Memory B cell (primary cell): ENCODE data around the gene OR52A5.
"Not testable (repeated sequence)": the region's sequence is repeated elsewhere in the genome, so short reads cannot be mapped to it uniquely, and the experiment has no call there.

Experiments
- ATAC-seq: fragments of 150-1000 bp; cut with Tn5 transposase; 2 replicates; pipeline ENCODE4 v1.10.0; 2021; ENCODE audit warnings: low read depth, mild to moderate bottlenecking, moderate library complexity
- DNase-seq, 2 donors: peaks; one replicate each; pipeline ENCODE4 v3.0.0; 2022; ENCODE audit warnings: low spot score in 2 of 2
- H3K27ac Mint-ChIP-seq: one replicate; pipeline ENCODE4 v1.8.0; 2022; ENCODE audit warnings: mild to moderate bottlenecking, moderate library complexity, mixed read lengths
- H3K27me3 Mint-ChIP-seq: one replicate; pipeline ENCODE4 v1.8.0; 2022; ENCODE audit warnings: mixed read lengths
- H3K36me3 Mint-ChIP-seq: one replicate; pipeline ENCODE4 v1.8.0; 2022; ENCODE audit warnings: mild to moderate bottlenecking, mixed read lengths
- H3K4me1 Mint-ChIP-seq: one replicate; pipeline ENCODE4 v1.8.0; 2022; ENCODE audit warnings: mixed read lengths
- H3K4me3 Mint-ChIP-seq: one replicate; pipeline ENCODE4 v1.8.0; 2022; ENCODE audit warnings: mild to moderate bottlenecking, moderate library complexity, mixed read lengths
- H3K9me3 Mint-ChIP-seq: one replicate; pipeline ENCODE4 v1.8.0; 2022; ENCODE audit warnings: mixed read lengths

Gene OR52A5

DNA sequence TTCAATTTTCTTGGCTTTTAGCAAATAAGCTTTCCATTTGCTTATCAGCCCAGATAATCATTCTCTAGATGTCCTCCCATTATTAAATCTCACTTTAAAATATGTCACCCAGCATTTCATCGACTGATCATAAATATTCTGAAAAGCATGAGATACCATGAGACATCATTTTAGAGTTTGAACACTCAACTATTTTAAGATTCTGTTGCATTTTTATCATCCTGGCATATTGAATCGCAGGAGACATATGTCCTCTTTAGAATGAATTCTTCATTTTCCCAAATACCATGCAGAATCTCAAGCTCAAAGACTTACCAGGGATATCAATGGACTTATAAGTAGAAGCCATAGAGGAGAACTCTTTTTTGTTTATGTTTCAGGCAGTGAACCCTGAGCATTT is at the start of gene OR52A5:
Gene OR52A5, minus strand, starts transcription at position 361 of the 400 bp plus-strand sequence. CDS start 5,714 bp downstream, outside the sequence.
- ATAC-seq: no peak
- Mint-ChIP-seq H3K4me1 (no peaks in the 10 kb centered on the region), H3K9me3 (no peaks in the 10 kb centered on the region), H3K36me3 (no peaks in the 10 kb centered on the region), H3K4me3 (no peak within 1 kb of the TSS), H3K27me3 (no peaks in the 10 kb centered on the region), H3K27ac (no peak within 1 kb of the TSS)
- no peak for DNase-seq

DNA sequence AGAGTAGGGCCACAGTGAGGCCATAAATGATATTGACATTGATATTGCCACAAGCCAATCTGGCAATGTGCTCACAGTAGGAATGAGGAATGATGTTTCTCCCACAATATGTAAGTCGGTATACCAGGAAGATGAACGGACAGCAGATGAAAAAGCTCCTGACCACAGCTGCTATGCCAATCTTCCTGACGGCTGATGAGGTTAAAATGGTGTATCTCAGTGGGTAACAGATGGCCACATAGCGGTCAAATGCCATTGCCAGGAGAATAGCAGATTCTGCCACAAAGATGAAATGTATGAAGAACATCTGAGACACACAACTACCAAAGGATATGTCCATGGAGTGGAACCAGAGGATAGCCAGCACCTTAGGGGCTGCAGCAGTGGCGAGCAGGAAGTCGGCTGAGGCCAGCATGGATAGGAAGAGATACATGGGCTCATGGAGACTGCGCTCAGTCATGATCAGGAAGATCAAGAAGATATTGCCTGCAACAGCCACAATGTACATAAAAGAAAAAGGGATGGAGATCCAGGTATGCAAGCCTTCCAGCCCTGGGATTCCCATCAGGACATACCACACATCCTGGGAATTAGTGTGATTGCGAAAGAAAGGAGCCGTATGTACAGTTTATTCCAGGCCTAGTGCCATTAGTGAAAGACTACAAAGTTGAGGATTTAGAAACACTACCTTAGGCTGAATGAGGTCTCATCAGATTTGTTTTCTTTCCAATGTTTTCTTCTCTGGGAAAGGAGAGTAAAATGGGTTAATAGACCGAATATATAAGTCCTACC is 40.1 kb upstream of the OR52A5 start:
- H3K4me3 Mint-ChIP-seq: no peak overlapping the region
- ATAC-seq (no peak), DNase-seq (no peak)
- no peak overlapping the region for H3K27ac Mint-ChIP-seq
- H3K4me1 Mint-ChIP-seq: no peaks in the 10 kb centered on the region
- H3K27me3 Mint-ChIP-seq: peaks cover 4% of the 10 kb centered on the region
- peaks cover 3% of the 10 kb centered on the region for H3K9me3 Mint-ChIP-seq
- H3K36me3 Mint-ChIP-seq: no peaks in the 10 kb centered on the region

DNA sequence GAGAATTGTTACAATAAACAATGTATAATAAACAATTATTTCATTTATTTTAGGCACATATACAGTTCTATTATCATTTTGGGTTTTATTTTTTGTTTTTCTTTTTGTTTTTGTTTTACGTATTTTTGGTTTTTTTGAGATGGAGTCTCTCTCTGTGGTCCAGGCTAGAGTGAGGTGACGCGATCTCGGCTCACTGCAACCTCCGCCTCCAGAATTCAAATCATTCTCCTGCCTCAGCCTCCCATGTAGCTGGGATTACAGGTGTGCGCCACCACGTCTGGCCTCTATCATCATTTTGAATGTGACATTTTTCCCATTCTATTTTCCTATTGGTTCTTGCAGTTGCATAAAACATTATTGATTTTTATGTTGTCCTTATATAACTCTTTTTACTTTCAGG is 36.8 kb upstream of the OR52A5 start:
- no peak overlapping the region for H3K27ac Mint-ChIP-seq
- no peak for ATAC-seq
- H3K36me3 Mint-ChIP-seq: no peaks in the 10 kb centered on the region
- DNase-seq: no peak
- peaks cover 2% of the 10 kb centered on the region for H3K27me3 Mint-ChIP-seq
- no peak overlapping the region for H3K4me3 Mint-ChIP-seq
- H3K4me1 Mint-ChIP-seq: no peaks in the 10 kb centered on the region
- peaks cover 3% of the 10 kb centered on the region for H3K9me3 Mint-ChIP-seq

DNA sequence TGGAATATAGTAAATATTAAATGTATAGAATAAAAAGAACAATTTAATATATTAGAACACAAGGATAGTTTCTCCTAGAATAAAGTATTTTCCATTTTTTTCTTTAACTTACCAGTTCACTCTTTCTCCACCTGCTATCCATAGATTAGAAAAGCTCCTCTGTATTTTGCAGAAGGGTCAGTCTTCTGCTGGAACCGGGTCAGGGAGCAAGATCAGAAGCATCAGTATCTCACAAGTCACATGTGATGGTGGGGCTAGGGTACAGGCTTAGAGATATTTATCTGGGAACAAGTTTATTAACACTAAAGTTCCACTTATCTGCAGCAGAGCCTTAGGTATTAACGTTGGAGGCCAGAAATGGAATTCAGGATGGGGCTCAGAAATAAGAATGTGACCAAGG is 33.7 kb upstream of the OR52A5 start:
- ATAC-seq: no peak
- Mint-ChIP-seq H3K36me3 (no peaks in the 10 kb centered on the region), H3K27me3 (no peaks in the 10 kb centered on the region), H3K9me3 (peaks cover 3% of the 10 kb centered on the region), H3K4me1 (no peaks in the 10 kb centered on the region), H3K4me3 (no peak overlapping the region), H3K27ac (no peak overlapping the region)
- DNase-seq: no peak

DNA sequence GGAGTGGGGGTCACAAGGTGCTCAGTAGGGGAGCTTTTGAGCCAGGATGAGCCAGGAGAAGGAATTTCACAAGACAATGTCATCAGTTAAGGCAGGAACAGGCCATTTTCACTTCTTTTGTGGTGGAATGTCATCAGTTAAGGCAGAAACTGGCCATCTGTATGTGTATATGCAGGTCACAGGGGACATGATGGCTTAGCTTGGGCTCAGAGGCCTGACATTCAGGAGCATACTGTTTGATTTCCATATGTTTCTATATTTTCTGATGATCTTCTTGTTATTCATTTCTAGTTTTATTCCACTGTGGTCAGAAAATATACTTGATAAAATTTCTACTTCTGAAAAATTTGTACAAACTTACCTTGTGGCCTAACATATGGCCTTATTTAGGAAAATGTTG is 27.7 kb upstream of the OR52A5 start:
- not testable (repeated sequence) for H3K27ac Mint-ChIP-seq, H3K4me1 Mint-ChIP-seq, DNase-seq, H3K36me3 Mint-ChIP-seq, H3K4me3 Mint-ChIP-seq, H3K9me3 Mint-ChIP-seq, H3K27me3 Mint-ChIP-seq, ATAC-seq

DNA sequence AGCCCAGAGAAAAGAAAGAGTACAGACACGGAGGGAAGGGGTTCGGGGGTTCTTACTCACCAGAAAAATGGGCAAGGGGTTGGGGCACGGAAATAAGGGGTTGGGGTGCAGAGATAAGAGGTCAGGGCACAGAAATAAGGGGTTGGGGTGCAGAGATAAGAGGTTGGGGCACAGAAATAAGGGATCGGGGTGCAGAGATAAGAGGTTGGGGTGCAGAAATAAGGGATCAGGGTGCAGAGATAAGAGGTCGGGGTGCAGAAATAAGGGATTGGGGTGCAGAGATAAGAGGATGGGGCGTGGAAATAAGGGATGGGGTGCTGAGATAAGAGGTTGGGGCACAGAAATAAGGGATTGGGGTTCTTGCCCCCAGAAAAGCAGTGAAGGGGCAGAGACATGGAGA is 26.7 kb upstream of the OR52A5 start:
- H3K9me3 Mint-ChIP-seq, H3K4me1 Mint-ChIP-seq, ATAC-seq, H3K27ac Mint-ChIP-seq, H3K27me3 Mint-ChIP-seq, H3K36me3 Mint-ChIP-seq, H3K4me3 Mint-ChIP-seq, DNase-seq: not testable (repeated sequence)

DNA sequence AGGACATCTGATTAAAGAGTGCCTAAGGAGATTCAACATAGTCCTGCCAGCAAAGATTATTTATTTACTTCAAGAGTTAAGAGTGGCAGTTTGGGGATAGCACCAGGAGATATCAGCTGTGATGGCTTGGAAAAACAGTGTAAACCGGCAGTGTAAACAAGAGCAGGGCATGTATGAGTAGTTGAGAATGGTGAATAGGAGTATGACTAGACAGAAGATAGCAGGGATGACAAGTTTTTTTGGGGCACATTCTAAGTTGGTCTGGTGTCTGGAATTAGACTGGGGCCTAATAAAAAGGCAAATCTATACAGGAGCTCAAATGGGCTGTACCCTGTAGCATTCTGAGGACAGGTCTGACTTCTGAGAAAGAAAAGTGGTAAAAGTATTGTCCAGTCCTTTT is 22.9 kb upstream of the OR52A5 start:
- not testable (repeated sequence) for DNase-seq, ATAC-seq, H3K27me3 Mint-ChIP-seq, H3K27ac Mint-ChIP-seq, H3K4me3 Mint-ChIP-seq, H3K36me3 Mint-ChIP-seq, H3K9me3 Mint-ChIP-seq, H3K4me1 Mint-ChIP-seq

DNA sequence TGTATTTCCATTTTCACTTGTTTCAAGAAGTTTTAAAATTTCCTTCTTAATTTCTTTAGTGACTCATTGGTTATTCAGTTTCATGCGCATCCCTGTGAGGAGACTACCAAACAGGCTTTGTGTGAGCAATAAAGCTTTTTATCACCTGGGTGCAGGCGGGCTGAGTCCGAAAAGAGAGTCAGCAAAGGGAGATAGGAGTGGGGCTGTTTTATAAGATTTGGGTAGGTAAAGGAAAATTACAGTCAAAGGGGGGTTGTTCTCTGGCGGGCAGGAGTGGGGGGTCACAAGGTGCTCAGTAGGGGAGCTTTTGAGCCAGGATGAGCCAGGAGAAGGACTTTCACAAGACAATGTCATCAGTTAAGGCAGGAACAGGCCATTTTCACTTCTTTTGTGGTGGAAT is 22.1 kb upstream of the OR52A5 start:
- H3K9me3 Mint-ChIP-seq, H3K4me3 Mint-ChIP-seq, DNase-seq: not testable (repeated sequence)

DNA sequence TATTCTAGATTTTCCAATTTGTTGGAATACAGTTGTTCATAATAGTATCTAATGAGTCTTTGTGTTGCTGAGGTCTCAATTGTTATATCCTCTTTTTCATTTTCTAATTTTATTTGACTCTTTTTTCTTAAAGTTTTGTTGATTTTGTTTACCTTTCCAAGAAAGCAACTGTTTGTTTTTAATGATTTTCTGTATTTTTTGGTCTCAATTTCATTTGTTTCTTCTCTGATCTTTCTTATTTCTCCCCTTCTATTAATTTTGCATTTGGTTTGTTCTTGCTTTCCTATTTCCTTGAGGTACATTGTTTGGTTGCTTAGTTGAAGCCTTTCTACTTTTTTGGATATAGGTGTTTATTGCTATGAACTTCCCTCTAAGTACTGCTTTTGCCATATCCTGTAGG is 21.6 kb upstream of the OR52A5 start:
- no peak overlapping the region for H3K4me3 Mint-ChIP-seq
- H3K4me1 Mint-ChIP-seq: no peaks in the 10 kb centered on the region
- DNase-seq (no peak), ATAC-seq (no peak)
- peaks cover 7% of the 10 kb centered on the region for H3K27me3 Mint-ChIP-seq
- H3K36me3 Mint-ChIP-seq: no peaks in the 10 kb centered on the region
- no peaks in the 10 kb centered on the region for H3K9me3 Mint-ChIP-seq
- H3K27ac Mint-ChIP-seq: no peak overlapping the region

More for the DNA sequence above, 22.1 kb upstream of the OR52A5 start:
- not testable (repeated sequence) for H3K36me3 Mint-ChIP-seq, H3K27ac Mint-ChIP-seq, H3K4me1 Mint-ChIP-seq, ATAC-seq, H3K27me3 Mint-ChIP-seq

DNA sequence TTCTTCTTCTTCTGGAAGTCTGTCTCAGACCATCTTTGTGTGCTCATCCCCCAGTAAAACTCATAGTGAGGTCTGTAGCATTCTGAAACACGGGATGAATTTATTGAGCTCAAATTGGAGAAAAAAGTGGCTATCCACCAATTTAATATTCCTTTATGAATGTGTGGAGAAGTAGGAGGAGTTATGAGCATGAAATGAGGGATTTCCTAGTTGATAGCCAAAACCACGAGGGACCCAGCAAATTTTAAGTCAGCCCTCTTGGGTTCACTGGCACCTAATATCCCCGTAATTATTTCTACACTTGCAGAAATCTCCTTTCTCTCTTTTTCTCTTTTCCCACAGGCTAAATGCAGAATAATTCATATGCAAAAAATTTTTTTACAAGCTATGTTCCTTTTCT is 16.5 kb upstream of the OR52A5 start, which contains the start of gene OR52A1:
Gene OR52A1, minus strand, starts transcription at position 101 of the 400 bp plus-strand sequence. CDS start 2,388 bp downstream, outside the sequence.
- H3K27ac Mint-ChIP-seq: no peak within 1 kb of the TSS
- no peak for ATAC-seq

DNA sequence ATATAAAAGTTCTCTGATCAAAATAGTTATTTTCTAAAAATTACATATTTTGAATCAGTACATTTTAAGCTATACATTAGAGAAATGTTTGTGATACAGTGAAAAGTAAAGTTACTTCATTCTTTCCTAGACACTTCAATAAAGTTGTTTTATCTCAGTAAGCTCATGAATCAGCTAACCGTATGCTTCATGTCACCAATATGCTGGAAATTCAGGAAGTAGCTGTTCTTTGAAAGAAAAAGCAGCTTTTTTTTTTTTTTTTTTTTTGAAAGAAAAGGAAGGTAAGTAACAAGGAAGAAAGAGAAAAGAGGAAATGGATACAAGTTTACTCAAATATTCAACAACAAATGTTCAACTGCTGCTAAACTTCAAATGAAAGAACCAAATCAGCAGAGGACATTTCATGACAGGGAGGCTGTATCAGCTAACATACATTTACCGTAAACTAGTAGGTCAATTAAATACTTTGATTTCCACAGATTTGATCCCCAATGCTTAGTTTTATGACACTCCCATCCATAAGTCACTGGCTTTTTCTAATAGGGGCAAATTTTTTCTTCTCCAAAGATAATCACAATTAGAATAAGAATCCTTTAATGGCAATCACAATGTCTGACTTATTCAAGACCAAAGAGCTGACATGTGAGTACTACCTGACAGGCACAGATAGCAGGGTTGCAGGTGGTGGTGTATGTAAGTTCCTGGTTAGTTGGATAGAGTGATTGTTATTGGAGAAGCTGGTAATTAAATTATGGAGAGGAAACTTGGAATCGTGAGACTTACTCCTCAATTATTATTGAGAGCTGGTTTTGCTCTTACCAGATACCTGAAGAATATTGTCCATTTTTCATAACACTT is 15.6 kb upstream of the OR52A5 start:
- Mint-ChIP-seq H3K4me1 (no peaks in the 10 kb centered on the region), H3K27ac (no peak overlapping the region), H3K4me3 (no peak overlapping the region), H3K9me3 (no peaks in the 10 kb centered on the region), H3K27me3 (peaks cover 2% of the 10 kb centered on the region), H3K36me3 (no peaks in the 10 kb centered on the region)
- ATAC-seq: no peak
- no peak for DNase-seq

More for the DNA sequence above, 16.5 kb upstream of the OR52A5 start, which contains the start of gene OR52A1:
- DNase-seq: no peak
- H3K27me3 Mint-ChIP-seq: peaks cover 2% of the 10 kb centered on the region
- no peaks in the 10 kb centered on the region for H3K36me3 Mint-ChIP-seq
- no peaks in the 10 kb centered on the region for H3K9me3 Mint-ChIP-seq
- no peak within 1 kb of the TSS for H3K4me3 Mint-ChIP-seq
- H3K4me1 Mint-ChIP-seq: no peaks in the 10 kb centered on the region

DNA sequence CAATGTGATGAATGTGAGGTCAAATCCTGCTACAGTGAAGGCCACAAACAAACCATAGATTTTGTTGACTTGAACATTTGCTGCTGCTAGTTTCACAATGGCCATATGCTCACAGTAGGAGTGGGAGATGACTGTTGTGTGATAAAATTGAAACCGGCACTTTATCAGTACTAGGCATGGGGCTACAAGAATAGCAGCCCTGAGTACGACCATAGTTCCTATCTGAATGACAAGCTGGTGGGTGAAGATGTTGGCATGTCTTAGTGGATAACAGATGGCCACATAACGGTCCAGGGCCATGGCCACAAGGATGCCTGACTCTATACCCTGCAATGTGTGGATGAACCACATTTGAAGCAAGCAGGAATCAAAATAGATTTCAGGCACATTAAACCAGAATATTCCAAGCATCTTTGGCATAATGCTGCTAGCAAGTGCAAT is 13.6 kb upstream of the OR52A5 start:
- Mint-ChIP-seq H3K4me3 (no peak overlapping the region), H3K27me3 (peaks cover 2% of the 10 kb centered on the region), H3K27ac (no peak overlapping the region), H3K9me3 (no peaks in the 10 kb centered on the region), H3K36me3 (no peaks in the 10 kb centered on the region), H3K4me1 (no peaks in the 10 kb centered on the region)
- ATAC-seq (no peak), DNase-seq (no peak)

DNA sequence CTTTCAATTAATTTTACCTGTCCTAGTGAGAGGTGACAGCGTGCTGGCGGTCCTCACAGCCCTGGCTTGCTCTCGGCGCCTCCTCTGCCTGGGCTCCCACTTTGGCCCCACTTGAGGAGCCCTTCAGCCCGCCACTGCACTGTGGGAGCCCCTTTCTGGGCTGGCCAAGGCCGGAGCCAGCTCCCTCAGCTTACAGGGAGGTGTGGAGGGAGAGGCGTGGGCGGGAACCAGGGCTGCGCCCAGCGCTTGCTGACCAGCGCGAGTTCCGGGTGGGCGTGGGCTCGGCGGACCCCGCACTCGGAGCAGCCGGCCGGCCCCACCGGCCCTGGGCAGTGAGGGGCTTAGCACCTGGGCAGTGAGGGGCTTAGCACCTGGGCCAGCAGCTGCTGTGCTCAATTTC is 6.0 kb upstream of the OR52A5 start:
- not testable (repeated sequence) for H3K36me3 Mint-ChIP-seq, DNase-seq, H3K9me3 Mint-ChIP-seq, H3K27ac Mint-ChIP-seq, ATAC-seq, H3K4me3 Mint-ChIP-seq, H3K27me3 Mint-ChIP-seq, H3K4me1 Mint-ChIP-seq

DNA sequence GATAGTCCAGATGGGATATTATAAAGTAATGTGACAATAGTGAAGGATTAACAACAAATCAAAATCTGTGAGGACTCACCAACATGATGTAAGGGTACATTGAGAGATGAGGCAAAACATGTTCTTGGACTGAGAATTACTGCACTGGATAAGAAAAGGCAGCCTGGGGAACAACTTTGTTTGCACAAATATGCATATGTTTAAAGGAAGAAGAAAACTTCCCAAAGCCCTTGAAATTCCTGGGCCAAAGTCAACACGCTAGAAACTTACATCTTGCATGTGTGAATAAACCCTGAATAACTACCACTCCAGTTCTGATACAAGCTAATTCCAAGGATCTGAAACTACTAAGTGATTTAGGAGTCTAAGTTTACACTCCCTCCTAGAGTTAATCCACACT is 1.1 kb downstream of the OR52A5 start:
- H3K4me1 Mint-ChIP-seq: no peaks in the 10 kb centered on the region
- H3K27me3 Mint-ChIP-seq: no peaks in the 10 kb centered on the region
- H3K36me3 Mint-ChIP-seq: no peaks in the 10 kb centered on the region
- no peak for ATAC-seq
- no peak for DNase-seq
- H3K4me3 Mint-ChIP-seq: no peak overlapping the region
- H3K9me3 Mint-ChIP-seq: no peaks in the 10 kb centered on the region
- H3K27ac Mint-ChIP-seq: no peak overlapping the region
